Fibroblast of peridontal ligament (primary cell): Measurements from ENCODE around the gene C2CD2.

Source experiments
- DNase-seq: peaks from one replicate; pipeline ENCODE4 v3.0.0-alpha.2; 2010; ENCODE audit errors: extremely low read depth

The C2CD2 gene

DNA sequence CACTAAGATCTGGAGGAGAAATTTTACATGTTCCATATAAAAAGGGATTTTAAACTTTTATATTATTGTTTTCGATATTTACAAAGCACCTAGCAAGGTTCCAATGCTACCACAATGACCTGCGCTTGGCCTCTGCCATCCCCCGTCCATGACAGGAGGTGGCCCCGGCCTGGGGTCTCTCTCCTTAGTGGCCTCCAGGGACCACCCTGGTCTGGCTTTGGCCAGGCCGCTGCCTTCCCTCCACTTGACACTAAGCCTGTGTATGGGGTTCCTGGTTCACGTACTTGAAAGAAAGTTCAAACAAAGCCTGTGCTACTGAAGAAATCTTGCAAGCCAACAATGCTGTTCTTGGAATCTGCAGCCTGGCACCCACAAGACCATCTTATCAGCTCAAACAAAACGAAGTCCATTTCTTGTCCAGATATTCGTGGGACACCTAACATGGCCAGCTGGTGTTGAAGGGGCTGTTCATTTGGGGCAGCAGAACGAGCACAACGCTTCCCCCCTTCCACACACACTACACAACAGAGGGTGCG lies 87.5 kb downstream of the C2CD2 start:
- no peak for DNase-seq

DNA sequence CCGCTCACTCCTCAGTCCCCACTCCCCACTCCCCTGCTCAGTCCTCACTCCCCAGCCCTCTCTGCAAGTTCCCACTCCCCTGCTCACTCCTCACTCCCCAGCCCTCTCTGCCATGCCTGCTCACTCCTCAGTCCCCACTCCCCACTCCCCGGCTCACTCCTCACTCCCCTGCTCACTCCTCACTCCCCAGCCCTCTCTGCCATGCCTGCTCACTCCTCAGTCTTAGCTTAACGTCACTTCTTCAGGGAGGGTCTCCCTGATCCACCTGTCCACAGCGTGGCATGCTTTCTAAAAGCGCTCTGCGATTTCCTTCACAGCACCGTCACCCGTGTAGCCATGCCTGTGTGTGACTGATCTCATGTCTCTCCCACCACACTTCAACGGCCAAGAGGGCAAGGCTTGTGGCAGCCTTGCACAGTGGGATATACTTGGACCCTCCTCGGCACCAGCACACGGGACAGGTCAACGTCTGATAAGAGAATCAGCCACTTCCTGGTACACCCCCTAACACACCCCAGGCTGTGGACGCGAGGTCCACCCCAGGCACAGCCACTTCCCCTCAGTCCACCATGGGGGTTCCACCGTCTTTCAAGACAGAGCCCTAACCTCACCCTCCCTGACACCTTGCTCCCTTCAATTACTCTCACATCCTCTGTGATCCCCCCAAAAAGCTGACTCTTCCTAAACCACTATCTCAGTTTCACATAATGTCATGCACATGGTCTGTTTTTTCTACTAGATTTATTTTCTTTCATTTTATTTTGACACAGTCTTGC lies 88.6 kb downstream of the C2CD2 start:
- no peak for DNase-seq

DNA sequence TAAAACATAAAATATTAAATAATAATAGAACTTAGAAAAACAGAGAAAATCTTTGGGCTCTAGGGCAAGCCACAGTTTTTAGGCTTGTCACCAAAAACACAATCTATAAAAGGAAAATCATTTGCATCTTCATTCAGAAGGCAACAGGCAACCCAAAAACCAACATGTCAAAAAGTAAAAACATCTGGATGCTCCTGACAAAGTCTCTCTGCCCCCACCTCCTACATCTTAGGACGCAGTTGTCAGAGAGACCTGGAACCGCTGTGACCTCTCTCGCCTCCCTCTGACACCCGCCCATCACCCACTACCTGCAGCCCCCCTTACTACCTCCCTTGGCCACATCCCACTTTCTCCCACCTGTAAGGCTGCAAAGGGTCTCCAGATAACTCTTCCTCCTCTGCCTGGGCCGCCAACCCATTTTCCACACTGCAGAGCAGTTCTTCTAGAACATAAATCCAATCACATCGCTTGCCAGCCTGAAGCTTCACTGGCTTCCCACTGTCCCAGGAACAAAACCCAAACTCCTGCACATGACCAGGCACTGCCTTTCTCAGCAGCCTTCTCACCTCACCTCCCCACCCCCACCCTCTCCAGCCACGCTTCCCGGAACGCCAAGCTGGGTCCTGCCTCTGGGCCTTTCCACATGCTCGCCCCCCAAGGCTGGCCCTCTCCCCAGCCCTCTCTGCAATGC lies 89.4 kb downstream of the C2CD2 start:
- DNase-seq: no peak

DNA sequence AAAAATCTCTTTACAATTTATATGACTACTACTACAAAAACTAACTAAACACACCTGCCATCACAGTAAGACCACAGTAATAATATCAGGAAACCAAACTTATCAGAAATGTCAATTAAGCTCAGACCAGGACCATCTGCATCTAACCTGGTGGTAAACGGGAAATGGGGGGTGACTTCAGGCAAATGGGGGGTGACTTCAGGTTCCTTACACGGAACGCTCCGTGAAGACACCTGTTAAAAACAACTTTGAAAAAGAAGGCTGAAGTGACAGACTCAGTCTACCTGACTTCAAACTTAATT lies 90.4 kb downstream of the C2CD2 start:
- DNase-seq: no peak

DNA sequence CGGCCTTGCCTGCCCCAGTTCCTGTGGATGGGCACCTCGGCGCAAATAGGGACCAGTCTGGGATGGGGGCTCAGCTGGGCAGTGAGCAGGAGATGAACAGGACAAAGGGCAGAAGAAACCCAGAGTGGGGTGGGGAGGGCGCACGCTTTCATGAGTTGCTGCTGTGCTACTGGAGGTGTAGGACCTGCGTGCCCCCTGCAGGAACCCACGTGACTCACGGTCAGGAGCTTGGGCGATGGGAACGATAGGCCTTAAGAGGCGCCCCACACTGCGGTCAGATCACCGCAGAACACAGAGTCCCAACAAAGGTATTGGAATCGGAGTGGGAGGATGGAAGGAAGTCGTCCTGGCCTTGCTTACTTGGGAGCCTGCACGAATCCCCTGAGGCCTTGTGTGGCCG lies 91.8 kb downstream of the C2CD2 start:
- DNase-seq: no peak

DNA sequence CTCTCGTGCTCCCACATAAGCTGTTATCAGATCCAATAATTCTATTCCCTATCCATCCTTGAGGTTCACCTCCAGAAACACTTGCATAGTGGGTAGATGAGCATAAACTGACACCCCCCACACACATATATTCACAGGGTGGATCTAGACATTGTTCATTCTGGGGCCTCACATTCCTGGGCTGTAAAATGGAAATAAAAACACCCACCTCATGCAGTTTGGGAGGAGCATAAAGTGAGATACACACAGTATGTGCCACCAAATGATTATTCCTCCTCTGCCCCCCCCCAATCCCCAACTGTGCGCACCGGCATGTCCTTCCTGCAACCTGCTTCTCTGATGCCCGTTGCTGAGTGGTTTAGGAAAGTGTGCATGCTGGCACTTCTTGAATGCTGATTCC lies 92.6 kb downstream of the C2CD2 start:
- no peak for DNase-seq

DNA sequence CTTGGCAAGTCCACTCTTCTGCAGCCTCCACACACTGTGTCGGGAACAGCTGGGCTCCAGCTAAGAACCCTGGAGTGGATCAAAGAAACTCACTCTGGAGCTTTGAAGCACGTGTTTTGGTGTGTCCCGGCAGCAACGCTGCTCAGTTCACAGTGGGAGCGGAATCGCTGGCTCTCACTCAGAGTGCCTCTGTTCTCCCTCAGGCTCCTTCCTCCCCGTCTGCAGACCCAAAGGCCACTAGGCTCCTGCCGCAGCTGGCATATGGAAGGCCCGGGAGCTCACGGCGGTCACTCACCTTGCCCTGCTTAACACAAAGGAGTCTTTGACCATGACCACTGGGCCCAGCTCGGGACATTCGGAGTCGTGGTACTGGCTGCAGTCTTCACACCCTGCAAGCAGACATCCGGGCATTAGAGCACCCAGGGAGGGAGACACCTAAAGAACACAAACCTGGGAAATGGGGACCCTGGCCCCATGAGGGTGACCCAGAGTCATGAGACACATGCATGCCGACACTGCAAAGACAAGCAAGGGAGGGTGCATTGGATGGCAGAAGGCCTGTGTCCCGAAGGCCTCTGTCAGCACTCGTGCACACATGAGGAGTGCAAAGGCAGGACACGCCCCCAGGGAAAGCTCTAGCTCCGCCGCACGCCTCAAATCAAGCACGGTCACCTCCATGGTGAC lies 94.4 kb downstream of the C2CD2 start:
- DNase-seq: no peak

DNA sequence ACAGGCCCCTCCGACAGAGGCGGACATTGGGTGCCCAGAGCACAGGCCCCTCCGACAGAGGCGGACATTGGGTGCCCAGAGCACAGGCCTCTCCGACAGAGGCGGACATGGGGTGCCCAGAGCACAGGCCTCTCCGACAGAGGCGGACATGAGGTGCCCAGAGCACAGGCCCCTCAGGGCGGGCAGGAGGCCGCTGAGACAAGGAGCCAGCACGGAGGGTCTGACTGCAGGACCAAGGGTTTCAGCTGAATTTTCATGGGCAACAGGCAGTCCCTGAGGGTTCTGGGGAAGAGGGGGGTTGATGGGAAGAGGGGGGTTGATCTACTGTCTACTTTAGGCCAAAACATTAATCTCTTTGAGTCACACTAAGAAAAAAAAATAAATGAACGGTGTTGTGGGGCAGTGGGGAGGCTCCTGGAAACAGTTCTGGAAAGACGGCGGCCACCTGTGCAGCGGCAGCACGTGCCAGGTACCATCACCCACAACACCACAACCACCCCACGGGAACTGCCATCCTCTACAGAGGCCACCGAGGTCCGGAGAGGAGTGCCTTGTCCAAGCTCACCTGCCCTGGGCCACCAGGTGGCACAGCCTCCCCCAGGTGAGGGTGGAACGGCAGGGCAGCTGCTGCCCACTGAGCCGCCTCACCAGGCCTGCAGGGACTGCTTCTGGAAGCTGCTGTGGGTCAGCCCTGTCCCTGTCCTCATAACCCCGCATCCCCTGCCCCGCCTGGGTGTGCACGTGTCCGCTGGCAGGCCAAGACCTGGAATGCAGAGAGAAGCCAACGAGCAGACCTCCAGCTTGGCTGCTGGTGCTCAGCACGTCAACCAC lies 95.1 kb downstream of the C2CD2 start:
- no peak for DNase-seq

DNA sequence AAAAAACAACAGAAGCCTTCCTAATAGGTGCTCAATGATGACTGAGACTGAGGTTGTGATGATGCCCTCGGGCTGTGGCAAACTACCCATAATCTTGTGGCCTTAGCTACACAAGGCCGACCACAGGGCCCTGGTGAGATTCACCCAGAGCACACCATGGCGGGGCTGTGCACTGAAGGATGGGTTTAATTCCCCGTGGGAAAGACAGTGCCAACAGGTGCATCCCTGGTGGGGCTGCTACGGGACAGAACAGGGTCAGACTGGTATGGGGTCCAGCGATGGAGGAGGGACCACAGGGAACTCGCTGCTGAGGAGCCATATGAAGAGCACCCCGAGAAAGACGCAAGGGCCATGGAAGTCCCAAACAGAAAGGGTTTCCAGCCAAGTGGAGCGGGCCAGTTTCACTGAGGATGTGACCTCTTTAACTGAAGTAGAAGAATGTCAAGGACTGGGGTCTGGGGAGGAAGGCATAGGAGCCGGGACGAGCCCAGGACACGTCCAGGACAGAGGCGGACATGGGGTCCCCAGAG lies 96.0 kb downstream of the C2CD2 start:
- no peak for DNase-seq

DNA sequence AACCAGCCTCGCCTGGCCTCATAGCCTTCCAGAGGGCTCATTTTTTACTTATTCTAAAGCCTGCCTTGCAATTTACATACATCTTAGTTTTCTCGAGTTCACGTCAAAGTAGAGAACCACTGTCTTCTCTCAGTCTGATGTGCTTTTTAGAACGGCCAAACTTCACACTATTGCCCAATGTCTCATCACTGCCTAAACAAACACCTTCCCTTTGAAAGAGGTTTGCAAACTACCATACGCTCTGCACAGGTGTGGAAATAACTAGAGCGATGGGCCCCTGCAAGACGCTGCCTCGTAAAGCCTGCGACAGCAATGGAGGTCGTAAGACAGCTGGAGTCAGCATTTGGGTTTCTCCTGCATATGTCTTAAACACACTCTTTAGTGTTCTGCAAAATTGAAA lies 97.2 kb downstream of the C2CD2 start:
- DNase-seq: no peak

DNA sequence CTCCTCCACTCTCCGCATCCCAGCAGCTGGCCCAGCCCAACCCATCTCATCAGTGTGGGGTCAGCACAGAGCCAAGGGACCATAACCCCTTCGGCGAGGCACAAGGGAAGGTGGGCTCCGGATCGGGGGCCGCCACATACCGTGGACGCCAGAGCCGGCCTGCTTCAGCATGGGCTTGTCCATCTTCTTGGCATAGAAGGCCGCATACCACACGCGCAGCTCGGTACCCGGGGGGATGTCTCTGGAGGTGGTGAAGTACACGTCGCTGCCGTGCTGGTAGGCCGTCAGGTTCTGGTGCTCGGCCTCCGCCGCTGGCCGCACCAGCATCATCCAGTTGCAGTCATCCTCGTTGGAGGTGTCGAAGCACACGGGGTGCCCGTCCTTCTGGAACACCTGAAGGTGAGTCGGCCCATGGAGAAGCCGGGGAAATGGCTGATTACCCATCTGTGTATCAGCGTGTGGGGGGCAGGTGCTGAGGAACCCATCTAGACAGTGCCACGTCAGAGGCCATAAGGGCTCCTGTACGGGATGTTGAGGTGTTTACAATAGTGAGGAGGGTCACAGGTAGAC lies 99.3 kb downstream of the C2CD2 start:
- DNase-seq: no peak

DNA sequence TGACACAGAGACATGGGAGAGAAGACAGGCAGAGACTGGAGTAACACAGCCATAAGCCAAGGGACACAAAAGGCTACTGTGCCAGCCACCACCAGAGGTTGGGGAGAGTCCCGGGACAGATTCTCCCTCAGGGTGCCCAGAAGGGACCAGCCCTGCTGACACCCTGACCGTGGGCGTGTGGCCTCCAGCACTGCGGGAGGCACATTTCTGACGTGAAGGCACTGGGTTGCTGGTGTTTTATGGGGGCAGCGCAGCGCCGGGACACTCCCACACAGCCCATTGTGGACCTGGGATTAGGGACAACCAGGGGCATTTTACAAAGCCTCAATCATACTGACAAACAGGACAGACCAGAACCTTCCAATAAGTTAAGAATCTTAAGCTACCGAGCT lies 100.9 kb downstream of the C2CD2 start:
- no peak for DNase-seq

DNA sequence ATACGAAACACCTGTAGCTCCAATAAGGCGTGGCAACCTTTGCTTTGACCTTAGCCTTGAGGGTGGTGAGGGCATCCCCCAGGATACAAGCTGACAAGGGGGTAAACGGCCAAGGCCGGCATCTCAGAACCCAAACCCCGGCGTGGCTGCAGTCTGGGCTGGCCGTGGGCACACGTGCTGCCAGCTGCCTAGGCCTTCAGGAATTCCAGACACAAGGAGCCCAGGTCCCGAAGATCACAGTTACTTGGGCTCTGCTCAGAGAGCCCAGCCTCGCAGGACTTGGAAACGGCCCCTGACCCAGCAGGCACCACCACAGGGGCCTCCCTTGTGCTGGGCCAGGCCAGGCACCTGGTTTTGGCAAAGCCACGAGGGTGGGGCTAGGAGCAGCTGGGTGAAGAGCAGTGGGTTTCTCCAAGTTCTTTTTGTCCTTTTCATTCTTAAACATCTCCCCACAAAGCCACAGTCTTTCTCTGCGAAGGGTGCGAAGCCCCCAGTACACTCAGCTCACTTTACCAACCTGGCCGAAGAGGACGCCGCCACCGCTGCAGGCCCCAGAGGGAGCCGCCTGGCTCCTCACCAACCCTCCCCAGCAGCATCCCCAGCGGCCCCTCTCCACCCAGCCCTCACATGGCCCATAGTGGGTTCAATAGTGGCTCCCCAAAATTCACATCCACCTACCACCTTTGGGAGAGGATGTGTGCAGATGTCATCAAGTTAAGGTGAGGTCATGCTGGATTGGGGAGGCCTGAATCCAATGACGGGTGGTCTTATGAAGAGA lies 101.5 kb downstream of the C2CD2 start:
- no peak for DNase-seq

DNA sequence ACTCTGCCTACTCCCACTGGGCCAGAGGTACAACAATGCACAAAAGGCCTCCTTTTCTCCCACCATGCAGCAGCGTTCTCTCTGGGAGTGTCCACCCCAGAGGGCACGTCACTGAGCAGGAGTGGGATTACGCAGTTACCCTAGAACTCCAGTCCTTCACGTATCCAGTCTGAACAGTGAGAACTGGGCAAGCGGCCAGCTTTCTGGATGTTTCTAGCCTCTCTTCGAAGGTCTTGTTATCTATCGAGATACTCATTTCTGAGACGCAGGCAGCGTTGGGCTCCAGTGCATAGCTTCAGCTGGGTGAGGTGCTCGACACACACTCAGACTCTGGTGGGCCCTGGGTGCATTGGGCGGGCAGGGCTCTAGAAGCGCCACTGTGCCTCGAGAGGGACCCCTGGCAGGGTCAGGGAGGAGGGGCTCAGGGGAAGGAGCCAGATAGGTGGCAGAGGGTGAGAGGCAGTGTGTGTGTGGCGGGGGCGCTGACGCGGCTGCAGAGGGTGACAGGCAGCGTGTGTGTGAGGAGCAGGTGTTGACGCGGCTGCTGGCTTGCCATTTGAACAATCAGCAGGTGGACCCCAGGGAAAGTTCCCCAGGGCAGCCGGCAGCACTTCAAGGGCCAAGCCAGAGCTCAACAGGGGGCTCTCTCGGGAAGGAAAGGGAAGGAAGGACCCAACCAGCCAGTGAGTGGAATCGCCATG lies 102.6 kb downstream of the C2CD2 start:
- no peak for DNase-seq

DNA sequence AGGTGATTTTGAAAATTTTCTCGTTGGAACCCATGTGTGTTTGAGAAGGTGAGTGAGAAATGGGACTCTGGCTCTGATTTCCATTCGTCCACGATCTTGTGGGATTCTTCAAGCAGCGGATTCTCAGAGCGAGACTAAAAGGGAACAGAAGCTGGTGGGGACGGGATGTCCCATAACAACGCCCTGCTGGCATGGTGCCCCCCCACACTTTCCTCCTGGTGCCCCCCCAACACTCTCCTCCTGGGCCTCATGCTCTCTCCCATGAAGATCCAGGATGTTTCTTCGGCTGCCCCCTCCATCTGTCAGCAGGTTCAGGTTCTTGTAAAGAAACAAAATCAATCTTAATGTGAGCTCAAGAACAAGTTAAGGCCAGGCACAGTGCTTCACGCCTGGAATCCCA lies 103.7 kb downstream of the C2CD2 start:
- DNase-seq: no peak

DNA sequence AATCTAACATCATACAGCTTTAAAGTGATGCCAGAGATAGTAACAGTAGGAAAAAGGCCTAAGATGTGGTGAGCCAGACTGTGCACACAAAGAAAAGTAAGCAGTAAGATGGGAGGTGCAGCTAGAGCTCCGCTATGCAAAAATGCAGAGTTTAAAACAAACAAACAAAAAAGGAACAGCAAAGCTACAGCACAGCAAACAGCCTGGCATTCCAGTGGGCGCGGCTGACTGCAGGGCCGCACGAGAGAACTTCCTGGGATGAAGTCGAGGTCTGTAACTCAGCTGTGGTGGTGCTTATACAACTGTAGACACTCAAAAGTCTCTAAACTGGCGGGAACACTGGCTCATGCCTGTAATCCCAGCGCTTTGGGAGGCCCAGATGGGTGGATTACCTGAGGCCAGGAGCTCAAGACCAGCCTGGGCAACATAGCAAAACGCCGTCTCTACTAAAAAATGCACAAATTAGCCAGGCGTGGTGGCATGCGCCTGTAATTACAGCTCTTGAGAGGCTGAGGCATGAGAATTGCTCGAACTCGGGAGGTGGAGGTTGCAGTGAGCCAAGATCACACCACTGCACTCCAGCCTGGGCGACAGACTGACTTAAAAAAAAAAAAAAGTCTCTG lies 104.7 kb downstream of the C2CD2 start:
- no peak for DNase-seq

DNA sequence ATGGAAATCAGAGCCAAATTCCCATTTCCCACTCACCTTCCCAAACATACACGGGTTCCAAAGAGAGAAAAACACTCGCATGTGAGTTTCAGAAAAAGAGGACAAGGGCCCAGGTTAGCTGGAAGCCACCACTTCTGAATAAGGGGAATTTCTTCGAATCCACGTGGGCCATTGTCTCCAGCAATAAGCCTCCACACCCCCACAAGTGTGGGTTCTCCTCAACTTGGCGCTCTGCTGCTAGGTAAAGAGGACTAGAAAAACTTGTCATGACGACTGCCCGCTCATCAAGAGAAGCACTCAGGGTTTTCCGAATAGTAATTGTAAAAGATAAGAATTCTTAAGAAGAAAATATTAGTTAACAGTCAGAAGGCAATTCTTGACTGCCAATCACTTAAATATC lies 105.3 kb downstream of the C2CD2 start:
- DNase-seq: no peak

DNA sequence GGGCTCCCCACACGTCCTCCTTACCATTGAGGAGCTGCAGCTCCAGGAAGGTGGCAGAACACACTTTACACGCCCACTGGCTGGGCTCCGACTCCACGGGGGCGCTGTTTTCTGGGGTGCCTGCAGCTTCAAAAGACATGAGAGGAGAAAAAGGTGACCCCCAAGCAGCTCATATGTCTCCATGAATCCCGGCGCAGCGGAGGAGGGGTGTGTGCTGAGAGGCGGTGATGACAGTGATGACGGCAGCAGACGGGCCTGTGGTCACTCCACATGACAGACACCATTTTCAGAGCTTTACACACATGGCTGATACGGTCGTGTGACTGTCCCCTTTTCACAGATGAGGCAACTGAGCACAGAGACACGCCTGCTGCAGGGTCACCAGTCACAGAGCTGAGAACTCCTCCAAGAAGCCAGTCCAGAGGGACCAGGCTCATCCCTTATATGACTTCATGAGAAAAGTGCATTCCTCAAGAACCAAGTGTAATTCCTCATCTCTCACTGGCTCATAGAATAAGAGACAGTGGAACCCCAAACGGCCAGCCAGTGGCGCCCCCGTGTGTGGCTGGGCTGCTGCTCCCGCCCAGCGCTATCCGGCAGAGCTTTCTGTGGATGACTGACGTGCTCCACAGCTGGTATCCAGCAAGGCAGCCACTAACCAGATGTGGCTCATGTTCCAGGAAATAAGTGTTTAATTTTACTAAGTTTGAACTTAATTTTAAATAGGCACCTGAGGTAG lies 106.6 kb downstream of the C2CD2 start:
- peak; percentile 11 for DNase-seq

DNA sequence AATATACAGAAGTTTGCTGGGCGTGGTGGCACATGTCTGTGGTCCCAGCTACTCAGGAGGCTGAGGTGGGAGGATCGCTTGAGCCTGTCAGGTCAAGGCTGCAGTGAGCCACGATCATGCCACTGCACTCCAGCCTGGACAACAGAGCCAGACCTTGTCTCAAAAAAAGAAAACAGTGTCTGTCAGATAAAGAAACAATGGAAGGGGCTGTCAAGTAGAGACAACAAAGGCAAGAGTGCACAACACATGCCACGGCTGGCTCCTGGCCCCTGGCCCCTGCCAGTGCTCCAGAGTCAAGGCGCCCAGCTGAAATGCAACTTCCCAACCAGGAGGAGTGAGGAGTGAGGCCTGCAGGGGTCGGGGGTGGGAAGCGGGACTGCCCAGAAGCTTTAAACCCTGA lies 107.3 kb downstream of the C2CD2 start:
- no peak for DNase-seq
